Middle frontal gyrus (tissue), 1 donor: ENCODE data around the gene CTU2.

Experiments
- DNase-seq: peaks from one replicate; pipeline ENCODE4 v3.0.0-alpha.2; 2015; ENCODE audit warnings: low spot score; ENCODE audit errors: extremely low spot score

CTU2 gene

DNA sequence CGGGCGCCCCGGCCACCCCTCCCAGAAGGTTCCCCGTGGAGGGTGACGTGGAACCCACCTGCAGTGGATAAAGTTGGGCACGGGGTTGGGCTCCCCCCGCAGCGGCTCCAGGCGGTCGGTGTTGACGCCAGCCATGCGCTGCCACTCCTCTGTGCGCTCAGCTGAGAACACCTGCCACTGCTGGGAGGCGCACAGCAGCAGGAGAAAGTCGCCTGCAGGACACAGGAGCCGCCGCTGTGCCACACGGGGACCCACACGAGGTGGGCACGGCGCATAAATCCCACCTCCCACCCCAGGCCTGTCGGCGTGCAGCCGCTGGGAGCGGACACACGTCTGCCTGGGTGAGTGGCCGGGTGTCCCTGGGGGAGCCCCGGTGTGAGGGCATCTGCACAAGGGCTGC, 20.7 kb downstream of the CTU2 start:
- no peak for DNase-seq

DNA sequence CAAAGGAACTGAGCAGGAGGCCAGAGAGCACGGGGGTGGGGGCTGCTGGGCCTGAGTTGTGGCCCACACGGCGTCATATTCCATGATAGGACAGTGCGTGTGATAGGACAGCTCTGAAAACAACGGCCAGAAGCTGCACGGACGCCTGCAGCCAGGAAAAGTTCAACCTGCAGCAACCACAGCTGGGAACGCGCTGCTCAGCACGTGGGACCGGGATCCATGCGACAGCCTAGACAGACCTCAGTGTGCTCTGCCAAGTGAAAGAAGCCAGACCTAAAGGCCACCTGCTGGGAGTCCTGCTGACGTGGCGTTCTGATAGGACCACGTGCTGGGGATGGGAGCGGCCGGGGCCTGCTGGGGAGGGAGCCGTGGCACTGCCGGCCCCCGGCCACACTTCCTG, 21.6 kb downstream of the CTU2 start:
- no peak for DNase-seq

DNA sequence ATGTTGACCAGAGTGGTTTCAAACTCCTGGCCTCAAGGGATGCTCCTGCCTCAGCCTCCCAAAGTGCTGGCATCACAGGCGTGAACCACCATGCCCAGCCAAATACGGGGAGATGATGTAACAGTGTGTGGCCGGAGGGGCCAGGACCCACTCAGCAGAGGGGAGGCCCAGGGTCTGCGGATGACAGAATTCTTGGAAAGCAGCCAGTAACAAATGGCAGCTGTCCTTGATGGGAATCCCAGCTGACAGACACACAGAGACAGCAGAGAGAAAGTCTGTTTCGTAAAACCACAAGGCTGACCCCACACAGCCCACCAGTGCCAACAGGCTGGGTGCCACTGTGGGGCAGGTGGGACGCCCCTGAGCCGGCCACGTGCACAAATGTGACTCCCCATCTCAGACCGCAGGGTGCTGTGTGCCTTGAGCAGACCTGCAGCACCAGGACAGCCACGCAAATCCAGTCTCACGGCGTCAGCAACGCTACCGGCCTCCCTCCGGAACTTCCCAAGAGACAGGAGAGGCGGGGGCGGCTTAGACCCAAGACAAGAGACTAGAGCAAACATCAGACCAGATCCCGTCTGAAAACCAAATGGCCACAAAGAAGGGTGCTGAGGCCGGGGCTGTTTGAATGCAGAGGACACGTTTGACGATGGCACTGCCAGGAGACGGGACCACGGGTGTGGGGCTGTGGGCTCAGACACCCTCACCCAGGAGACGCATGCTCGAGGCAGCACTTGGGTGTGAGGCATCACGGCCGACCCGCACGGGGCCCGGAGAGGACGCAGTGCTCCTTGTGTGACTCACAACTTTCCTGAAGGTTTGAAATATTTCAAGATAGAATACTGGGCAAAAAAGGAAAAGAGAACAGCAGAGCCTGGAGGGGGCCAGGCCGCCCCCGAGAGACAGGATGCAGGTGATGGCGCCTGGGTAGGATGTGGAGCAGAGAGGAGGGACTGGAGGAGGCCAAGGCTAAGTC, 24.6 kb downstream of the CTU2 start:
- no peak for DNase-seq

DNA sequence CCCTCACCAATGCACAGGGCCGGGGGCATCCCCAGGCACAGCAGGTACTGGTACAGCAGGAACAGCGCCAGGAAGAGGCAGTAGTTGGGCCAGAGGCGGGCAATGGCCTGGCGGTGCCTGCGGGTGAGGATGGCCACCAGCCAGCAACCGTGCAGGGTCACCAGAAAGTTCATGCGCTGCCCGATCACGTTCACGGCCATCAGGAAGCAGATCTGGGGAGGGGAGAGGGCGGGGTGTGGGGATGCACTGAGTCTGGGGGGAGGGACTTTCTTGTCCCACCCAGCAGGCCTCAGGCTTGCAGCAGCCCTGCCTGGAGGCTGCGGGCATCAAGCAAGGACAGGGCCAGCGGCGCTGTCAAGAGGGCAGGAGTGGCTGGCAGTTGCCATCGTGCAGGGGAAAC, 25.4 kb downstream of the CTU2 start:
- DNase-seq = no peak

DNA sequence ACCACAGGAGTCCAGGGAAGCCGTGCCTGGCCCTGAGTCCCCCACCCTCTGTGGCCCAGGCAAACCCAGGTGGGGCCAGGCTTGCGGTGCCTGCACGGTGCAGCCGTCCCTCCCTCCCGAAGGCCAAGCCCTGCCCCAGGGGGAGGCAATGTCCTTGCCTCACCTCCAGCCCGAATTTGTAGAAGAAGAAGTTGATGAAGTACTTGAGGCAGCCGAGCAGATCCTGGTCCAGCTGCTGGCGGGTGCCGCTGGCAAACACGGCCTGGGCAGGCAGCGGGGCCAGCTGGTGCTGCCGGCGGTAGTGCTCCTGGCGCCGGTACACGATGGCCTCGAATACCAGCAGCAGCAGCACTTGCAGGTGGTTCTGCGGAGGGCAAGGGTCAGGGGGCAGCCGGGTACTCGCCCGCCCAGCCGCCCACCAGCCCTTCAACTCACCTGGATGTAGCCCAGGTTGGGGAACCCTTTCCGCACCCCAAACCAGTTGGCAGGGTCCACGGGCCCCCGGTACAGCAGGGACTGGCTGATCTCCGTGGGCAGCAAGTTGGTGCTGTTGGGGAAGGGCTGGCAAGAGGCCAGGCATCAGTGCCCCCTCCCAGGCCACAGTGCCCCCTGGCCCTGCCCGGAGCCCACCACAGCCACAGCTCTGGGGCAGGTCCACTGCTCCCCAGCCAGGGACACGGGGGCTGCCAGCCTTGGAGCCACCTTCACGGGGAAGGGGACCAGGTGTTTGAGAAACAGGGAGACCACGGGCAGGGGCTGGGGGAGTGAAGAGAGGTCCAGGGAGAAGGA, 26.1 kb downstream of the CTU2 start:
- no peak for DNase-seq

DNA sequence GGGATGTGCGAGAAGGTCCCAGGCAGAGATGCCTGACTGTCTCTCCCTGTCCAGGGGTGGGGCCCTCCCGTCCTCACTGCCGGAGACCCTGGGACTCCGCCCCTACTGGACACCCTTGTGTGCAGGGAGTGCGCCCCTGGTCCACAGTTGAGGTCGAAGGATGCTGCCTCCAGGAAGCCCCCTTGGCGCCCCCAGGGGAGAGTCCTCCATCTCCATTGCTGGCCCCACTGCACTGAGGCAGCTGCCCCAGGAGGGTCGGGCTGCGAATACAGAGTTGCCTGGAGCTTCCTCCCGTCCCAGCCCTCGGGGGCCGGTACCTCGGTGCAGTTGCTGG, 26.6 kb downstream of the CTU2 start:
- DNase-seq = no peak

DNA sequence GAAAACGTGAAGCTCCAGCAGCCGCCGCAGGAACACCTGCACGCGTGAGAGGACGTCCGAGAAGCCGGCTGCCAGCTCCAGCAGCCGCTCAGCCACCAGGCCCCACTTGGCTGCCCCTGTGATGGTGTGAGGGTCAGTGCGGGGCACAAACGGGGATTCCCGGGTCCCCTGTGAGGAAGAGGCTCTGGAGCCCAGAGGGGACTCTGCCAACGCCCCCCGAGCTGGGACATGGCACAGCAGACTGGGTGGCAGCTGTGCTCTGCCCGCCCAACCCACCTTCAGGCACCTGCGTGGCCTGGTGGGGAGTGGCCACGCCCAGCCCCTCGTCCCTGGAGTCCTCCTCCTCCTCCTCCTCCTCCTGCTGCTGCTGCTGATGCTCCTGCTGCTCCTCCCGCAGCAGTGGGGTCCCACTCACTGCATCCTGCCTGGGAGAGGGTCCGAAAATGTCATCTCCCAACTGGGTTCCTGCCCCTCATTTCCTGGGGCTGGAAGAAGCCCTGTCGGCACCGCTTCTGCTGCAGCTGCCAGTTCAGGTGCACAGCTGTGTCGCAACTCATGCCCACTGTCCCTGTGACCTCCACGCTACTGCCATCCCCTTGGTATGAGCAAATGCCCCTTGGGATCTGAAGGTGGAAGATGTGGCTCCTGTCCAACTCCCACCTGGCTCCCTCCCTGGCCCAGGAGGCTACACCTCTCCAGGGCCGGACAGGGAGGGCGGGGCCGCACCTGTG, 27.5 kb downstream of the CTU2 start:
- no peak for DNase-seq

DNA sequence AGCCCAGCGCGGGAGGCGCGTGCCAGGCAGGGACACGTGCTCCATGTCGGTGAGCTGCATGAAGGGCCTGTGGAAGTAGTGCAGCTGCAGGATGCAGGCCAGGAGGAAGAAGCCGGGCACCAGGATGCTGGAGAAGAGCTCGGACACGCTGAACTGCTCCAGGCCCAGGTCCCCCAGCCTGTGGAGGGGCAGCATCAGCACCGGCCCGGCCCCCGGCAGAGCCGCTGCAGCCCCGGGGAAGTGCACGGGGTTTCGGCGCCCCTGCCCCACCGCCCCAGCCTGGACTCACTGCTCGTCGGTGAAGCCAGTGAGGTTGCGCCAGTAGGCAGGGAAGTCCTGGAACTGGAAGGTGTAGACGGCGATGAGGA, 28.0 kb downstream of the CTU2 start:
- no peak for DNase-seq

DNA sequence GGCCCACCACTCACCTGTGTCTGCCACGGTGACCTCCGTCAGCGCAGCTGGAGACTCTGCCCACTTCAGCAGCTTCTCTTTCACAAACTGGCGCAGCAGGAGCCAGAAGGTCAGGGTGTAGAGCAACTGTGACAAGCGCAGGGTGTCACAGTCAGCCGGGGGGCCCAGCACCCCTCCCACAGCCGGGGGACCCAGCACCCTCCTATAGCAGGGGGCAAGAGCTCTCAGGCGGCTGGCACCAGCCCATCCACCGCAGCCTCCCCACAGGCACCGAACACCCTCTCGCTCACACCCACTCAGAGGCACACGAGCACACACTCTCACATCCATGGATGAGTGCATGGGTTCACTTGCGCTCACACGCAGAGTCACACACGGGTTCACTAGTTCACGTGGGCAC, 28.8 kb downstream of the CTU2 start:
- no peak for DNase-seq

- DNase-seq = no peak
Observed at GRCh38 chr16:88735616-88736015, 29.3 kb downstream of the CTU2 start.

GRCh38 chr16:88736088-88736487, 29.8 kb downstream of the CTU2 start:
- DNase-seq = no peak

DNA sequence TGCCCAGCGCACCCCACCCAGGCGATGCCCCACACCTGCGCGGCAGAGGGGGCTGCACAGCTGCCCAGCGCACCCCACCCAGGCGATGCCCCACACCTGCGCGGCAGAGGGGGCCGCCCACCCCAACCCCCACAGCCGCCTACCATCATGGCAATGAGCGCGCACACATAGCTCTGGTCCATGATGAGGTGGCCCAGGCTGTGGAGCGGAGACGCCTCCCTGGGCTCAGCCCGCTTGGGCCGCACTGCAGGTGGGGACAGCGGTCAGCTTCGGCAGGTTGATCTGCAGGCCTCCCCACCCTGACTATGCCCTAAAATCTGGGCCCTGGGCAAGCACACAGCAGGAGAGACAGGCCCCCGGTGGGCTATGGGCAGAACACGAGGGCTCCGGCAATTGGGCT, 30.2 kb downstream of the CTU2 start:
- DNase-seq = no peak

DNA sequence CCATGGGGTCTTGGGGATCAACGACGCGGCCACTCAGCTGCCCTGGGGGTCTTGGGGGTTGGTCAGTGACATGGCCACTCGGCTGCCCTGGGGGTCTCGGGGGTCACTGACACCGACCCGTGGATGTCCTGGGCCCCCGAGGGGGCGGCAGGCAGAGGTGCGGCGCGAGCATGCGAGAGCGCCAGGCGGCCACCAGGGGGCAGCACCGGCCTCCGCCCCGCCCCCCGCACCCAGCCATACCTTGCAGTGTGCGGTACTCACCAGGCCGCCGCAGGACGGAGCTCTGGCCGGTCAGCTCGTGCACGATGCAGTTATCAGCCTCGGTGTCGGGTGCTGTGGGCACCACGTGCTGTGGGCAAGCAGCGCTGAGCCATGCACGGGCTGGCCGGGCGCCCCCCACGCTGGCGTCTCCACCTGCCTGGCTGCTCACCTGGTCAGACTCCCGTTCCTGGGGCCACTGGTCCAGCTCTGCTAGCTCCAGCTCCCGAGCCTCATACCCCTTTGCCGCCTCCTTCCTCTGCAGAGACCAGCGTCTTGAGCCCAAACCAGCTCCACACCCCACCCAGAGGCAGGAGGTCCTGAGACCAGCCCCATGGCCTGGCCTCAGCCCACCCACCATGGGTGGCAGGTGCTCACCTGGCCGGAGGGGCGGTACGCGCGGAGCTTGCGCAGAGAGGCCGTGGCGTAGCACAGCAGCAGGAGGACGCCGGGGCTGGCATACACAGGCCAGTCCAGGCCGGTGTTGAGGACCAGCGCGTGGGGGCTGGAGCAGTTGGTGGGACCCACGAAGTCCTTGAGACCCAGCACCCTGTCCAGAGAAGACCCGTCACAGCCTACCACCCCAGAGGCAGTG, 31.2 kb downstream of the CTU2 start:
- no peak for DNase-seq

DNA sequence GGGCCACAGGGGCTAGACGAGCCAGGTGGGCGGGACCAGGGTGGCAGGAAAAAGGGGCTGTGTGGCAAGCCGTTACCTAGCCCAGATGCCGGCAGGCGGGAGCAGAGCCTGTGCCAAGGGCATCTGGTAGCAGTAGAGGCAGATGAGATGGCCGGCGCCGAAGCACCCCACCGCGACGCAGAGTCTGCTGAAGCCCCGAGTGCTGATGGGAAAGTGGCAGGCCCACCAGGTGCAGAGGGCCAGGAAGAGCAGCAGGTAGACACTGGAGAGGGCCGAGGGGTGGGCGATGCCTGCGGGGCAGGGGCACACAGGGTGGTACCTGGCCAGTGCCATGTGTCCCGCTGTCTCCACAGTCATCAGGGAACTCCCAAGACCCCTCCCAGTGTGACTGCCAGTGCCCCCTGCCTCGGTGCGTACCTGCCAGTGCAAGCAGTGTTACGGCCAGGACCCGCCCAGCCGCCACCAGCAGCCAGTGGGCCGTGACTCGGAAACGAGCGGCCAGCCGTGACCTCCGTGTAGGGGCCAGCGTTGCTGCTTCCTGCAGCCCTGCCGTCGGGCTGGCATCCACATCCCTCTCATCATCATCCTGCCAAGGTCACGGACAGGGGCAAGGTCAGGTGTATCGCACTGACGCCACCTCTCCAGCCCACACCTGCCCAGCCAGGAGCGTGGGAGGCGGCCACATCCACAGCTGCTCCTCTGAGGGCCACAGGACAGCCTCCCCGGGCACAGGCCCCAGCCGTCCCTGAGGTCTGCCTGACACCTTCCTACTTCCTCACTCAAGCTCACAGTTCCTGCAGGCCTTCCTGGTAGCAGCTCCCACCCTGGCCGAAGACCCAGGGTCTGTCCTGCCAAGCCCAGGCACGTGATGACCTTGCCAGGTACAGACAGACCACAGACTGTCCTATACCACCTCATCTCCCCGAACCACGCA, 32.1 kb downstream of the CTU2 start:
- no peak for DNase-seq

- DNase-seq = no peak
Observed at GRCh38 chr16:88739139-88739976, 33.1 kb downstream of the CTU2 start.

DNA sequence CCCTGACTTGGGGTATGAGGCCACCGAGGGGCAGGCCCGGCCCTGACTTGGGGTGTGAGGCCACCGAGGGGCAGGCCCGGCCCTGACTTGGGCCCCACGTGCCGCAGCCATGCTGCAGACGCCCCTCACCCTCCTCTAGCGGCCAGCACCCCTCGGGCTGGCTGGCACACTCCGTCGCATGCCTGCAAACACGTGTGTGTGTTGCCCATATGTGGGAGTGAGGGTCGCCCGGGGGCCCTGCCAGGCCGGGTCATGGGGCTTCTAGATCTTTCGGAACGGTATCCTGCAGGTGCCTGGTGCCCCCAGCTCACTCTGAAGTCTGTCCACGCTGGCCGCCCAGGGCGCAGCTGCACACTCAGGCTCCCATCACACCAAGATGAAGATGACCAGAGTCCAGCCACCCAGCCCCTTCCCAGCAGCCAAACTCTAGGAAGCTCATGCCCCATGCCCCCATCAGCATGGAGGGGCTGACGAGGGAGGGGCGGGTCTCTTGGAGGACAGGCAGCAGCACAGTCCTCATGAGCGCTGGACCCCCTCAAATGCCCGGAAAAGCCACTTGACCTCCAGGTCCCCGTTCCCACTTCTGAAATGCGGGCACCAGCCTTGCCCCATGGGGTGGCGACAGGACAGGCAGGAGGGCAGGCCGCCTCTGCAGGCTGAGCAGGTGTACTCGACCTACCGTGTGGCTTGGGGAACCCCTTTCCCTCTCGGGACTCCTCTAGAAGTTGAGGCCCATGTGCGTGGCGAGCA, 33.8 kb downstream of the CTU2 start:
- no peak for DNase-seq

DNA sequence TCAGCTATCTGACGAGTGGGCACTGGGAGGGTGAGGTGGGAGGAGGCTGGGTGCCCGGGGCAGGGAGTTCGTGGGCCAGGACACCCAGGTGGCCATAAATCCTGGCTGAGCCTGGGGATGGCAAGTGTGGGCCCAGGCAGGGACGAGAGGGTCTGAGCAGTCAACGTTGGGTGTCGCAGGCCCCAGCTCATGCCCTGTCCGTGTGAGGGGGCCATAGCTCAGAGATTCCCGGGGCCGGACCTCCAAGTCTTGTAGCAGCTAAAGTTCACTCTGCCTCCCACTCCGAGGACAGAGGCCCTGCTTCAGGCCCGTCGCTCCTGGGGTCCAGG, 34.4 kb downstream of the CTU2 start:
- DNase-seq = no peak

DNA sequence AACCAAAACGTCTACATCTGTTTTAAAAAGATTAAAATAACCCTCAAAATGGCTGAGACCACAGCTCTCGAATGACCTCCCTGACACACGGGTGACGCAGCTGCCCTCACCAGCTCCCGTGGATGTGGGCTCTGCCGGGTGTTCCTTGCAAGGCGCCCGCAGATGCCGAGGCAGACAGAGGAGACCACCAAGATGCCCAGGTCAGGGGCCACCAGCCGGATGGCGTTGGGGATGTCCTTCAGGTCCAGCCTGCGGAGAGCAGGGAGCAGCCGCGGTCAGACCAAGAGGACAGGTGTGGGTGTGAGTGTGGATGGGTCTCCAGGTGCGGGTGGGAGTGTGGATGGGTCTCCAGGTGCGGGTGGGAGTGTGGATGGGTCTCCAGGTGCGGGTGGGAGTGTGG, 35.1 kb downstream of the CTU2 start:
- DNase-seq = no peak
